Sigmoid colon (tissue), 7 donors: Measurements from ENCODE around the gene SLIT3. TPM values are rescaled to one million over a fixed set of nuclear protein-coding genes. Genes with fewer than 3 reads are reported as not detected.

Experiments used
- DNase-seq: peaks from one replicate; pipeline ENCODE4 v3.0.0-alpha.2; 2019
- H3K27ac ChIP-seq, 4 donors: fragments of 200-600 bp; sonication (generic); one replicate each; pipeline ENCODE4 v1.5.1; 2016 to 2019; ENCODE audit warnings: mild to moderate bottlenecking in 1 of 4
- H3K27me3 ChIP-seq, 3 donors: fragments of 200-600 bp; sonication (generic); one replicate each; pipeline ENCODE4 v1.5.1; 2019; ENCODE audit warnings: mild to moderate bottlenecking in 1 of 3
- H3K36me3 ChIP-seq, 4 donors: fragments of 200-600 bp; sonication (generic); one replicate each; pipeline ENCODE4 v1.5.1; 2016 to 2019
- H3K4me1 ChIP-seq, 4 donors: fragments of 200-600 bp; sonication (generic); one replicate each; pipeline ENCODE4 v1.5.1; 2017 to 2019
- H3K4me3 ChIP-seq, 4 donors: fragments of 200-600 bp; sonication (generic); one replicate each; pipeline ENCODE4 v1.5.1; 2017 to 2019; ENCODE audit warnings: mild to moderate bottlenecking in 2 of 4, moderate library complexity in 1 of 4
- H3K9me3 ChIP-seq, 4 donors: fragments of 200-600 bp in 3 of 4; sonication (generic) in 3 of 4; one replicate each; pipeline versions ENCODE4 v1.5.1 to v1.6.1; 2013 to 2019
- EP300 ChIP-seq, 4 donors: sonication (generic); formaldehyde crosslinking; IDR thresholded peaks; one replicate each; pipeline ENCODE4 v1.6.1; 2017; ENCODE audit warnings: antibody characterized with exemption in 4 of 4
- POLR2A ChIP-seq, 2 donors: fragments of 450-650 bp; IDR thresholded peaks; one replicate each; pipeline ENCODE4 v1.6.1; 2016; ENCODE audit warnings: antibody characterized with exemption in 2 of 2, mild to moderate bottlenecking in 2 of 2, moderate library complexity in 2 of 2
- POLR2AphosphoS5 ChIP-seq, 4 donors: sonication (generic); formaldehyde crosslinking; IDR thresholded peaks; one replicate each; pipeline ENCODE4 v1.6.1; 2017; ENCODE audit warnings: antibody characterized with exemption in 4 of 4
- WGBS, 2 donors: extraction: QIAGEN DNeasy Blood & Tissue Kit; methylation state at CpG; one replicate each; pipeline ENCODE4 v1.1.7; 2013; 5-methylcytosine and 5-hydroxymethylcytosine counted together
- intact Hi-C: fragments of 100-400 bp; cut with DNase I; formaldehyde crosslinking; loops from one replicate; pipeline ENCODE4 v1.15.1; 2023
- polyA plus RNA-seq, 3 donors: library from polyadenylated mRNA; stranded (reverse); fragments of 200-250 nt; gene quantifications; one replicate each; pipeline ENCODE4 v1.2.3, GENCODE V29; 2013
- total RNA-seq, 4 donors: library from RNA; depleted of rRNA; stranded (reverse); fragments of >200 nt; gene quantifications; one replicate each; pipeline ENCODE4 v1.1.0, GENCODE V29; 2016
- TF ChIP-seq, protein P1 (sequence below), 4 experiments: fragments of 450-650 bp in 3 of 4; fragments of 200-600 bp in 1 of 4; IDR thresholded peaks; one replicate each; pipeline ENCODE4 v1.5.1; 2016 to 2019; ENCODE audit warnings: antibody characterized with exemption in 4 of 4, mild to moderate bottlenecking in 3 of 4, moderate library complexity in 2 of 4
- donor health status: healthy with polysubstance abuse.
- donor health status: Bipolar disorder and iron deficiency.
- donor health status: healthy.

Gene SLIT3
- total and polyA plus RNA-seq, 7 donors: 0.23 to 46.3 (median 30.0) TPM

DNA sequence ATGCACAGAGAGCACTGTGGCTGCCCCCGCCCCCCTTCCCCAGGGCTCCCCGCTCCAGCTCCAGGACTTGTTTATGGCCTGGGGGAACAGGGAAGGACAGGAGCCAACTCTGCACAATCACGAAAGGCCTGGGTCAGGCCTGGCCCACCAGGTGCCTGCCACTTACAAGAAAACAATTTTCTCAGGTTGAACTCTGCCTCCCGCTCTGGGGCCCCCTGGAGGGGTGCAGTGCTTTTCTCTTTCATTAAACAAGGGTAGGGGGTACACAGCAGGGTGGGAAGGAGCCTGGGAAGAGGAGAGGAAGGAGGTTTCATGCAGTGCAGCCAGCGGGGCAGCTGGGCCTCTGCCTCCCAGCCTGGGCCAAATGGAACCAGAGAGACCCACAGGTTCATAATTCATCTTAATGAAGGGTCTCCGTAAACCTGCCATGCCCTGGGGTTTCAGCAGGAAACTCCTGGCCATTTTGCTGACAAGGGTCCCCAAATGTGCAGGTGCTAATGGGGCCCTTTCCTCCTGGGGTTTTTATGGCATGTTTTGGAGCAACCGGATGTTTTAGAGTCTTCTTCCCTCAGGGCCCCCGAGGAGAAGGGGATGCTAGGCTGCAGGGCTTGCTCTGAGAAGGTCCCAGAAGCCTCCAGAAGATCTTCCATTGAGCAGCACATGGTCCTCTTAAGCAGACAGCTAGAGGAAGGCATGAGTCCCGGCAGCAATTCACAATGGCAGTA, 219.8 kb downstream of the SLIT3 start:
- Histone ChIP-seq H3K4me1 (no peaks in the 10 kb centered on the region), H3K9me3 (no peaks in the 10 kb centered on the region), H3K27me3 (no peaks in the 10 kb centered on the region), H3K4me3 (no peak overlapping the region), H3K27ac (no peak overlapping the region), H3K36me3 (no peaks in the 10 kb centered on the region)
- 87 to 89% methylated on average over 9 of the region's 9 CpGs for WGBS, 2 donors
- TF ChIP-seq POLR2A (IDR thresholded peaks at IDR 0.05) (no peak), EP300 (IDR thresholded peaks at IDR 0.05) (no peak), POLR2AphosphoS5 (IDR thresholded peaks at IDR 0.05) (no peak)
- TF ChIP-seq, protein P1, sequence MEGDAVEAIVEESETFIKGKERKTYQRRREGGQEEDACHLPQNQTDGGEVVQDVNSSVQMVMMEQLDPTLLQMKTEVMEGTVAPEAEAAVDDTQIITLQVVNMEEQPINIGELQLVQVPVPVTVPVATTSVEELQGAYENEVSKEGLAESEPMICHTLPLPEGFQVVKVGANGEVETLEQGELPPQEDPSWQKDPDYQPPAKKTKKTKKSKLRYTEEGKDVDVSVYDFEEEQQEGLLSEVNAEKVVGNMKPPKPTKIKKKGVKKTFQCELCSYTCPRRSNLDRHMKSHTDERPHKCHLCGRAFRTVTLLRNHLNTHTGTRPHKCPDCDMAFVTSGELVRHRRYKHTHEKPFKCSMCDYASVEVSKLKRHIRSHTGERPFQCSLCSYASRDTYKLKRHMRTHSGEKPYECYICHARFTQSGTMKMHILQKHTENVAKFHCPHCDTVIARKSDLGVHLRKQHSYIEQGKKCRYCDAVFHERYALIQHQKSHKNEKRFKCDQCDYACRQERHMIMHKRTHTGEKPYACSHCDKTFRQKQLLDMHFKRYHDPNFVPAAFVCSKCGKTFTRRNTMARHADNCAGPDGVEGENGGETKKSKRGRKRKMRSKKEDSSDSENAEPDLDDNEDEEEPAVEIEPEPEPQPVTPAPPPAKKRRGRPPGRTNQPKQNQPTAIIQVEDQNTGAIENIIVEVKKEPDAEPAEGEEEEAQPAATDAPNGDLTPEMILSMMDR (IDR thresholded peaks at IDR 0.05): no peak
- DNase-seq: no peak
- intact Hi-C loops: no loop called here

DNA sequence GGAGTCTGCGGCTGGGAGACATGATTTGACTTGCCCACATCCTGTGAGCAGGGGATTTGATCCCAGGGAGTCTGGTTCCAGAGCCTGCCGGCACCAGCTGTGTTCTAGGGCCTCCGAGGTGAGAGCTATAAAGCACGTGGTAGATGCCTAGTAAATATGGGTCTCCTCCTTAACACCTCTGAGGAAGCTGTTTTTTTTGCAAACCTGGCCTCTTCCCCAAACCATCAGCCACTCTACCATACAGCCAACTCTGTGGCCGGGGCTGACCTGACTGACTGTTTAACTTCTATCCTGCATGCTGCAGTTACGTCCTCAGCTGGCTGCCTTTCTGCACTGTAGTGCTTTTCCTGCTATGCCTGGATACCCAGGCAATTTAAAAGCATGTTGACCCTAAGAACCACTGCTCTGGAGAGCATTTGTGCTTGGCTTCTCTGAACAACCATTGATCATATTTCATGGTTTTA, 220.5 kb downstream of the SLIT3 start:
- no peak for DNase-seq
- 83 to 84% methylated on average over 6 of the region's 6 CpGs for WGBS, 2 donors
- Histone ChIP-seq H3K27me3 (no peaks in the 10 kb centered on the region), H3K4me1 (no peaks in the 10 kb centered on the region), H3K36me3 (no peaks in the 10 kb centered on the region), H3K9me3 (no peaks in the 10 kb centered on the region), H3K27ac (no peak overlapping the region), H3K4me3 (no peak overlapping the region)
- TF ChIP-seq POLR2AphosphoS5 (IDR thresholded peaks at IDR 0.05) (no peak), POLR2A (IDR thresholded peaks at IDR 0.05) (no peak), EP300 (IDR thresholded peaks at IDR 0.05) (no peak)
- TF ChIP-seq, protein P1 (IDR thresholded peaks at IDR 0.05): no peak
- intact Hi-C loops: no loop called here

DNA sequence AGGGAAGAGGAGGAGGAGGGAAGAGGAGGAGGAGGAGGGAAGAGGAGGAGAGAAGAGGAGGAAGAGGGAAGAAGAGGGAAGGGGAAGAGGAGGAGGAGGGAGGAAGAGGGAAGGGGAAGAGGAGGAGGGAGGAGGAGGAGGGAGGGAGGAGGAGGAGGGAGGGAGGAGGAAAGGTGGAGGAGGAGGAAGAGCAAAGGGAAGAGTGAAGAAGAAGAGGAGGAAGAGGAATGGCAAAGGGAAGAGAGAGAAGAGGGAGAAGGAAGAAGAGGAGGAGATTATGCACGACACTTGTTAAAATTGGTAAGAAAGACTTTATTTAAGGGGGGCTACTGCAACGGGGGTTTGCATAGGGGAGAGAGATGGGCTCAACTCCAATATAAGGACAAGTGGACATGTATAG, 221.2 kb downstream of the SLIT3 start:
- 82 to 86% methylated on average over 2 of the region's 2 CpGs for WGBS, 2 donors
- Histone ChIP-seq H3K27ac (no peak overlapping the region), H3K4me3 (no peak overlapping the region), H3K9me3 (no peaks in the 10 kb centered on the region), H3K36me3 (no peaks in the 10 kb centered on the region), H3K4me1 (no peaks in the 10 kb centered on the region), H3K27me3 (no peaks in the 10 kb centered on the region)
- TF ChIP-seq, protein P1 (IDR thresholded peaks at IDR 0.05): no peak
- TF ChIP-seq POLR2AphosphoS5 (IDR thresholded peaks at IDR 0.05): no peak
- no peak for TF ChIP-seq POLR2A (IDR thresholded peaks at IDR 0.05)
- no peak for TF ChIP-seq EP300 (IDR thresholded peaks at IDR 0.05)
- intact Hi-C loops: no loop called here
- DNase-seq: no peak

DNA sequence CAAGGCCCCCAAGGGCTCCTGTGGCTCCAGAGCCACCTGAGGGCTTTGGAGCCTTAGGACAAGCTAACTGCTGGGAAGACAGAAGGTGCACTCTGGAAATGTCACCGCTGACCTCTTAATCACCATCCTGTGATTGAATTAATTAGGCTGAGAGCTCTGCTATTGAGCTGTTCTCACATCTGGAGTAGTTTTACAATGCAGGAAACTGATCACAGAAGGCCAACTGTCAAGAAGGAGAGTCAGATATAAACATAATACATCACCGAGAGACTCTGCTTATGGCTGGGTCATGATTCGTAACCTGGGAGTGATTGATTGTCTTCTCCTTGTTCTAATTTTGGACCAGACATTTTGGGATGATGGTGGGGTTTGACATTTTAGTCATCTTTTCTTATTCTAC, 226.1 kb downstream of the SLIT3 start:
- no peaks in the 10 kb centered on the region for H3K36me3 ChIP-seq
- no peak overlapping the region for H3K4me3 ChIP-seq
- no peak overlapping the region for H3K27ac ChIP-seq
- H3K9me3 ChIP-seq: no peaks in the 10 kb centered on the region
- no peak for DNase-seq
- intact Hi-C loops: no loop called here
- WGBS, 2 donors: 86 to 87% methylated on average over 3 of the region's 3 CpGs
- no peaks in the 10 kb centered on the region for H3K4me1 ChIP-seq
- H3K27me3 ChIP-seq: no peaks in the 10 kb centered on the region
- no peak for TF ChIP-seq POLR2AphosphoS5 (IDR thresholded peaks at IDR 0.05)
- TF ChIP-seq POLR2A (IDR thresholded peaks at IDR 0.05): no peak
- TF ChIP-seq, protein P1 (IDR thresholded peaks at IDR 0.05): no peak

DNA sequence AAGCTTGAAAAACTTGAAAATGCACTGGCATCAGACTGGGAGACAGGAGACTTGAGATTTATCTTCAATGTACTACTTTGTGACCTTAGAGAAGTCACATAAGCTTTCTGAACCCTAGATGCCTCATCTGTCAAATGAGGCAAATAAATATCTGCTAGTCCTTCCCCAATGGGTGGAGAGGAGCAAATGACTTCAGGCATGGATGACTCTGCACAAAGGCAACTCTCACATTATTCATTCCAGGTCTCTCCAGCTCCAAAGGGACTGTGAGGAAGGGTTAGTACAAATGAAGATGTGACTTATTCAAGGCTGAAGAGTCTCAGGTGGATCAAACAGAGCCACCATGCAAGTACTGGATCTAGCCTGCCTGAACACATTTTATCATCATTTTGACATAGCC, 228.7 kb downstream of the SLIT3 start:
- Histone ChIP-seq H3K27me3 (no peaks in the 10 kb centered on the region), H3K4me1 (peaks cover 0 to 10% (median 7%) of the 10 kb centered on the region in 4 donors), H3K36me3 (no peaks in the 10 kb centered on the region), H3K4me3 (no peak overlapping the region), H3K9me3 (no peaks in the 10 kb centered on the region), H3K27ac (no peak overlapping the region)
- TF ChIP-seq POLR2AphosphoS5 (IDR thresholded peaks at IDR 0.05): no peak
- no peak for TF ChIP-seq EP300 (IDR thresholded peaks at IDR 0.05)
- TF ChIP-seq POLR2A (IDR thresholded peaks at IDR 0.05): no peak
- TF ChIP-seq, protein P1 (IDR thresholded peaks at IDR 0.05): no peak
- intact Hi-C loops: no loop called here
- DNase-seq: no peak
